HEK293T (cell line): ENCODE measurements around the gene LRBA.

Source experiments
- ARNT ChIP-seq: fragments of 450-650 bp; IDR thresholded peaks from 2 replicates; pipeline ENCODE4 v1.6.1; 2017; ENCODE audit warnings: mild to moderate bottlenecking
- BHLHE40 ChIP-seq: fragments of 450-650 bp; IDR thresholded peaks from 2 replicates; pipeline ENCODE4 v1.6.1; 2016; ENCODE audit warnings: mild to moderate bottlenecking, moderate library complexity, borderline replicate concordance
- CTBP1 ChIP-seq: fragments of 450-650 bp; IDR thresholded peaks from 2 replicates; pipeline ENCODE4 v1.6.1; 2016; ENCODE audit warnings: borderline replicate concordance
- ELF4 ChIP-seq: fragments of 450-650 bp; IDR thresholded peaks from 2 replicates; pipeline ENCODE4 v1.6.1; 2017; ENCODE audit warnings: antibody characterized with exemption
- FOXA1 ChIP-seq: fragments of 450-650 bp; IDR thresholded peaks from 2 replicates; pipeline ENCODE4 v1.6.1; 2016; ENCODE audit warnings: mild to moderate bottlenecking
- FOXM1 ChIP-seq: fragments of 450-650 bp; IDR thresholded peaks from 2 replicates; pipeline ENCODE4 v1.6.1; 2017; ENCODE audit warnings: mild to moderate bottlenecking, borderline replicate concordance
- HDGF ChIP-seq: fragments of 450-650 bp; IDR thresholded peaks from 2 replicates; pipeline ENCODE4 v1.6.1; 2017; ENCODE audit warnings: antibody characterized with exemption, borderline replicate concordance
- NFRKB ChIP-seq: fragments of 450-650 bp; IDR thresholded peaks from 2 replicates; pipeline ENCODE4 v1.6.1; 2016; ENCODE audit warnings: mild to moderate bottlenecking, moderate library complexity
- SP1 ChIP-seq: fragments of 450-650 bp; IDR thresholded peaks from 2 replicates; pipeline ENCODE4 v1.6.1; 2017
- SUZ12 ChIP-seq: fragments of 450-650 bp; IDR thresholded peaks from 2 replicates; pipeline ENCODE4 v1.6.1; 2016; ENCODE audit warnings: mild to moderate bottlenecking
- TARDBP ChIP-seq: fragments of 450-650 bp; IDR thresholded peaks from 2 replicates; pipeline ENCODE4 v1.6.1; 2016
- ZNF384 ChIP-seq: fragments of 450-650 bp; IDR thresholded peaks from 2 replicates; pipeline ENCODE4 v1.6.1; 2016
- TF ChIP-seq, protein P1 (sequence below): fragments of 450-650 bp; IDR thresholded peaks from 2 replicates; pipeline ENCODE4 v1.6.1; 2016

DNA sequence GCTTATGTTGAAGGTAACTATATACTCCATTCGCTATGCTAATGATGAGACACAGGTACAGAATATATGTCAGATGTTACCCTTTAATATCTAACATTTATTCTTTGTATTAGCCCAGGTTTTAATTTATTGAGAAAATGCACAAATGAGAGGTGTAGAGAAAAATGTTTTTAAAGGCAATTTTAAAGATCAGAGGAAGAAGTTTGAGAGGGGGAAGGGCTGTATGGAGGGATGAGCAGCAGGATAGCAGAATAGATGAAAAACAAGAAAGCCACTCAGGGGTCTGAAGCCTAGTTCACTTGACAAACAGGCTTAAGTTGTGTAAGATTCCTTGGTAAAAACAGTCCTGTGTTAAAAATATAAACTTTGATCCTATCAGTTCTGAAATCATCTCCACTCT is 429.5 kb downstream of the LRBA start:
- no peak for TF ChIP-seq FOXM1
- TF ChIP-seq, protein P1, sequence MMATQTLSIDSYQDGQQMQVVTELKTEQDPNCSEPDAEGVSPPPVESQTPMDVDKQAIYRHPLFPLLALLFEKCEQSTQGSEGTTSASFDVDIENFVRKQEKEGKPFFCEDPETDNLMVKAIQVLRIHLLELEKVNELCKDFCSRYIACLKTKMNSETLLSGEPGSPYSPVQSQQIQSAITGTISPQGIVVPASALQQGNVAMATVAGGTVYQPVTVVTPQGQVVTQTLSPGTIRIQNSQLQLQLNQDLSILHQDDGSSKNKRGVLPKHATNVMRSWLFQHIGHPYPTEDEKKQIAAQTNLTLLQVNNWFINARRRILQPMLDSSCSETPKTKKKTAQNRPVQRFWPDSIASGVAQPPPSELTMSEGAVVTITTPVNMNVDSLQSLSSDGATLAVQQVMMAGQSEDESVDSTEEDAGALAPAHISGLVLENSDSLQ, result no peak
- TF ChIP-seq ELF4, result no peak
- TF ChIP-seq SP1, result no peak
- TF ChIP-seq BHLHE40, result no peak
- TF ChIP-seq ARNT, result no peak
- no peak for TF ChIP-seq ZNF384
- TF ChIP-seq HDGF, result no peak
- no peak for TF ChIP-seq TARDBP
- no peak for TF ChIP-seq NFRKB
- TF ChIP-seq FOXA1, result no peak
- no peak for TF ChIP-seq SUZ12
- TF ChIP-seq CTBP1, result no peak
